ENCODE results near the gene PRR15. TPM values are rescaled to one million over a fixed set of nuclear protein-coding genes. Genes with fewer than 3 reads are reported as not detected.

The PRR15 gene
- total and polyA plus RNA-seq, 2 of the 8 experiments (the other 6 are each of a cell fraction or from before 2014, with no cell fraction given), result 4.9 to 7.9 TPM

GRCh38 chr7:29604052-29604451 lies 40.4 kb downstream of the PRR15 start:
- H3K23me2 ChIP-seq (ENCODE audit: low read depth, low read length), result no peaks in the 10 kb centered on the region; the same call in 1 of the 2 replicates
- no peaks in the 10 kb centered on the region for H3K27me3 ChIP-seq (replicated peaks in 1 of 4; ENCODE audit: control insufficient read depth in 3 of 4, extremely low read depth in 1 of 4, insufficient read depth in 3 of 4, low read length in 3 of 4)
- no peaks in the 10 kb centered on the region for H3K79me1 ChIP-seq (ENCODE audit: low read depth, low read length)
- 98% methylated on average over 3 of the region's 3 CpGs; no CpG with 5 or more reads in 1 of the 2 experiments for WGBS, 2 experiments (ENCODE audit: extremely low coverage in 1 of 2, insufficient coverage in 1 of 2, insufficient read length in 1 of 2, insufficient replicate concordance in 2 of 2, low coverage in 1 of 2, low lambda C conversion rate in 2 of 2, missing lambda C conversion rate in 1 of 2)
- H4K8ac ChIP-seq (ENCODE audit: extremely low read depth, insufficient read depth, low read length), result no peak overlapping the region
- no peak overlapping the region for H3K23ac ChIP-seq (ENCODE audit: insufficient read length)
- H3K4me3 ChIP-seq (ENCODE audit: extremely low read depth in 1 of 4, insufficient read depth in 2 of 4, low read depth in 3 of 4, low read length in 4 of 4), result no peak overlapping the region
- ChIA-PET CTCF (ENCODE audit: partially characterized antibody) (interaction anchor here (1.0 kb wide), 1 partner anchor 15 kb away, joined by 3 read pairs; no protein-coding TSS in a partner anchor), POLR2A (ENCODE audit: partially characterized antibody) (no interaction called here)
- no peak for FAIRE-seq
- H3K4me2 ChIP-seq (ENCODE audit: insufficient read depth in 1 of 2, low read depth in 2 of 2, low read length in 2 of 2), result no peak overlapping the region
- no peaks in the 10 kb centered on the region for H3K36me3 ChIP-seq (ENCODE audit: control insufficient read depth in 2 of 4, insufficient read depth in 4 of 4, low read length in 3 of 4)
- TF ChIP-seq CBX5 (IDR thresholded peaks at IDR 0.05; ENCODE audit: low read depth, low read length), result no peak
- no peak for TF ChIP-seq KDM1A (IDR thresholded peaks at IDR 0.05; ENCODE audit: borderline replicate concordance, low read length)
- no peak for TF ChIP-seq RAD21 (IDR thresholded peaks at IDR 0.05 in 1 of 2, conservative IDR thresholded peaks at IDR 0.05 in 1 of 2; ENCODE audit: low read depth in 2 of 2, low read length in 2 of 2)
- no peak for TF ChIP-seq SP2 (IDR thresholded peaks at IDR 0.05; ENCODE audit: low read length)
- TF ChIP-seq SIN3A (conservative IDR thresholded peaks at IDR 0.05 in 1 of 2, IDR thresholded peaks at IDR 0.05 in 1 of 2; ENCODE audit: low read depth in 1 of 2, low read length in 2 of 2), result no peak
- no peaks in the 10 kb centered on the region for H3K79me2 ChIP-seq (ENCODE audit: control insufficient read depth in 1 of 2, insufficient read depth in 2 of 2, low read length in 2 of 2)
- no peak overlapping the region for H2BK20ac ChIP-seq (ENCODE audit: low read length)
- H2BK15ac ChIP-seq (ENCODE audit: low read length), result no peak overlapping the region
- no peak overlapping the region for H3K27ac ChIP-seq (ENCODE audit: low read depth, low read length)
- H3K56ac ChIP-seq (replicated peaks; ENCODE audit: insufficient read length, low read depth, low read length), result no peak overlapping the region
- H4K20me1 ChIP-seq (replicated peaks in 1 of 2; ENCODE audit: control insufficient read depth in 1 of 2, insufficient read depth in 2 of 2, low read length in 2 of 2), result no peaks in the 10 kb centered on the region
- H4K5ac ChIP-seq (ENCODE audit: insufficient read length, low read depth, low read length), result no peak overlapping the region
- H4K91ac ChIP-seq (replicated peaks; ENCODE audit: insufficient read length, low read length), result no peak overlapping the region
- no peak overlapping the region for H2AK5ac ChIP-seq (ENCODE audit: low read depth, low read length)
- H2BK5ac ChIP-seq (ENCODE audit: low read depth, low read length), result no peak overlapping the region
- H3K18ac ChIP-seq (ENCODE audit: extremely low read depth, low read length), result no peak overlapping the region
- no peak overlapping the region for H3K14ac ChIP-seq (ENCODE audit: insufficient read length)
- no peak overlapping the region for H2BK120ac ChIP-seq (replicated peaks; ENCODE audit: low read depth, low read length)
- H3K9ac ChIP-seq (replicated peaks in 1 of 4; ENCODE audit: extremely low read depth in 1 of 4, low read depth in 3 of 4, low read length in 3 of 4), result no peak overlapping the region
- no peak overlapping the region for H2AFZ ChIP-seq (ENCODE audit: low read length)
- no peak overlapping the region for H3K4ac ChIP-seq (replicated peaks; ENCODE audit: insufficient read length, low read depth, low read length)
- DNase-seq (ENCODE audit: low read depth in 1 of 2, low spot score in 2 of 2), result no peak
- H3K9me3 ChIP-seq (ENCODE audit: insufficient read depth in 2 of 2, low read depth in 1 of 2, low read length in 1 of 2), result no peaks in the 10 kb centered on the region
- peaks cover 1 to 4% (median 3%) of the 10 kb centered on the region in 4 experiments; a peak in 4 of 7 replicates for H3K4me1 ChIP-seq (replicated peaks in 1 of 4; ENCODE audit: control insufficient read depth in 3 of 4, insufficient read depth in 4 of 4, low read length in 3 of 4)
- H2BK12ac ChIP-seq (ENCODE audit: low read depth, low read length), result no peak overlapping the region

All from H1 (cell line).